HepG2 (cell line): ENCODE results near the gene RPS14. TPM values are rescaled to one million over a fixed set of nuclear protein-coding genes. Genes with fewer than 3 reads are reported as not detected.

Source experiments
- ATAD3A ChIP-seq: sonication (generic); formaldehyde crosslinking; IDR thresholded peaks from 2 replicates; pipeline ENCODE4 v1.4.0; 2020; ENCODE audit warnings: missing genetic modification reagents
- ETS1 ChIP-seq: sonication (generic); formaldehyde crosslinking; IDR thresholded peaks from 2 replicates; pipeline ENCODE4 v1.4.0; 2020; ENCODE audit warnings: missing genetic modification reagents
- HOMEZ ChIP-seq: IDR thresholded peaks from 2 replicates; pipeline ENCODE4 v1.6.1; 2016; ENCODE audit warnings: low read depth
- NAIF1 ChIP-seq: sonication (generic); formaldehyde crosslinking; IDR thresholded peaks from 2 replicates; pipeline ENCODE4 v1.5.0; 2020; ENCODE audit warnings: mild to moderate bottlenecking, missing genetic modification reagents, borderline replicate concordance
- RAD21 ChIP-seq: fragments of 450-650 bp; formaldehyde crosslinking; IDR thresholded peaks from 2 replicates; pipeline ENCODE4 v1.5.0; 2020; ENCODE audit warnings: mild to moderate bottlenecking
- SETDB1 ChIP-seq: sonication (generic); formaldehyde crosslinking; IDR thresholded peaks from 2 replicates; pipeline ENCODE4 v1.5.1; 2020; ENCODE audit warnings: missing genetic modification reagents, mild to moderate bottlenecking, borderline replicate concordance
- TBX3 ChIP-seq: fragments of 450-650 bp; IDR thresholded peaks from 2 replicates; pipeline ENCODE4 v1.6.1; 2017; ENCODE audit warnings: antibody characterized with exemption, mild to moderate bottlenecking, inconsistent platforms, borderline replicate concordance
- THYN1 ChIP-seq: sonication (generic); formaldehyde crosslinking; IDR thresholded peaks from 2 replicates; pipeline ENCODE4 v1.8.1; 2023; ENCODE audit warnings: low read depth, mild to moderate bottlenecking, moderate library complexity, missing genetic modification reagents, borderline replicate concordance
- U2AF2 ChIP-seq: fragments of 200-400 bp; formaldehyde crosslinking; IDR thresholded peaks from 2 replicates; pipeline ENCODE4 v1.6.1; 2017; ENCODE audit warnings: low read depth, mild to moderate bottlenecking, low read length
- ZNF605 ChIP-seq: sonication (generic); formaldehyde crosslinking; IDR thresholded peaks from 2 replicates; pipeline ENCODE4 v1.8.0; 2022; ENCODE audit warnings: mild to moderate bottlenecking, missing genetic modification reagents
- ZNF614 ChIP-seq: IDR thresholded peaks from 2 replicates; pipeline ENCODE4 v1.6.1; 2018; ENCODE audit warnings: missing biosample characterization, missing genetic modification reagents, inconsistent platforms, borderline replicate concordance
- ZNF839 ChIP-seq: sonication (generic); formaldehyde crosslinking; IDR thresholded peaks from 2 replicates; pipeline ENCODE4 v1.4.0; 2020; ENCODE audit warnings: missing genetic modification reagents, mild to moderate bottlenecking, borderline replicate concordance
- polyA plus RNA-seq, 8 experiments: library from polyadenylated mRNA; depleted of rRNA in 3 of 8; stranded (reverse) in 7 of 8; unstranded in 1 of 8; fragments of >200 nt; fragmentation: Illumina TruSeq in 4 of 8; extraction: Trizol in 4 of 8; gene quantifications; 2 replicates each; pipeline versions ENCODE4 v1.2.1 to v1.2.3, GENCODE V29; 2011 to 2016; ENCODE audit warnings: low read depth in 4 of 8, missing spikeins in 1 of 8, mixed read lengths in 1 of 8; ENCODE audit not compliant: insufficient read depth in 1 of 8
- total RNA-seq, 5 experiments: library from RNA; depleted of rRNA; stranded (reverse); fragments of >200 nt; fragmentation: Illumina TruSeq; extraction: Trizol; gene quantifications; 2 replicates each; pipeline ENCODE4 v1.2.3, GENCODE V29; 2016; ENCODE audit warnings: low read depth in 1 of 5
- TF ChIP-seq, protein P1 (sequence below): sonication (generic); formaldehyde crosslinking; IDR thresholded peaks from 2 replicates; pipeline ENCODE4 v1.5.0; 2020; ENCODE audit warnings: missing genetic modification reagents, mild to moderate bottlenecking, borderline replicate concordance
- TF ChIP-seq, protein P2 (sequence below): sonication (generic); formaldehyde crosslinking; IDR thresholded peaks from 2 replicates; pipeline ENCODE4; 2020; ENCODE audit warnings: missing genetic modification reagents, mild to moderate bottlenecking, borderline replicate concordance
- TF ChIP-seq, protein P3 (sequence below), 2 experiments: sonication (generic) in 1 of 2; formaldehyde crosslinking in 1 of 2; IDR thresholded peaks; 2 replicates each; pipeline versions ENCODE4 v1.5.1 to v1.6.1; 2011 to 2020; ENCODE audit warnings: borderline replicate concordance in 1 of 2, low read depth in 1 of 2, low read length in 1 of 2, mild to moderate bottlenecking in 1 of 2, missing genetic modification reagents in 1 of 2, moderate library complexity in 1 of 2
- TF ChIP-seq, protein P4 (sequence below): sonication (generic); formaldehyde crosslinking; IDR thresholded peaks from 2 replicates; pipeline ENCODE4 v1.5.0; 2020; ENCODE audit warnings: missing genetic modification reagents

Gene RPS14
- total and polyA plus RNA-seq, 2 of the 13 experiments (the other 11 are each of a cell fraction or from before 2014, with no cell fraction given), result 2,116 to 3,295 TPM

- no peak for TF ChIP-seq HOMEZ
- no peak for TF ChIP-seq ZNF839
- TF ChIP-seq THYN1 (CRISPR knock-in tag), result no peak
- TF ChIP-seq SETDB1 (CRISPR knock-in tag), result no peak
- no peak; the same call in 1 of the 2 replicates for TF ChIP-seq ZNF605
- 0 out of 2 replicates have a peak, but pooled peaks have one; percentile 46 for TF ChIP-seq U2AF2
- TF ChIP-seq, protein P1, sequence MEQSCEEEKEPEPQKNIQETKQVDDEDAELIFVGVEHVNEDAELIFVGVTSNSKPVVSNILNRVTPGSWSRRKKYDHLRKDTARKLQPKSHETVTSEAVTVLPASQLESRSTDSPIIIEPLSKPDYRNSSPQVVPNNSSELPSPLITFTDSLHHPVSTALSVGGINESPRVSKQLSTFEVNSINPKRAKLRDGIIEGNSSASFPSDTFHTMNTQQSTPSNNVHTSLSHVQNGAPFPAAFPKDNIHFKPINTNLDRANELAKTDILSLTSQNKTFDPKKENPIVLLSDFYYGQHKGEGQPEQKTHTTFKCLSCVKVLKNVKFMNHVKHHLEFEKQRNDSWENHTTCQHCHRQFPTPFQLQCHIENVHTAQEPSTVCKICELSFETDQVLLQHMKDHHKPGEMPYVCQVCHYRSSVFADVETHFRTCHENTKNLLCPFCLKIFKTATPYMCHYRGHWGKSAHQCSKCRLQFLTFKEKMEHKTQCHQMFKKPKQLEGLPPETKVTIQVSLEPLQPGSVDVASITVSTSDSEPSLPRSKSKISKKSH (CRISPR knock-in tag), result 0 out of 2 replicates have a peak, but pooled peaks have one; percentile 50
- TF ChIP-seq ZNF614 (CRISPR knock-in tag), result no peak
- TF ChIP-seq ETS1 (CRISPR knock-in tag), result no peak
- TF ChIP-seq RAD21 (CRISPR knock-in tag), result peak; percentile 39; the same call in 1 of the 2 replicates
- no peak for TF ChIP-seq NAIF1 (CRISPR knock-in tag)
- TF ChIP-seq, protein P2, sequence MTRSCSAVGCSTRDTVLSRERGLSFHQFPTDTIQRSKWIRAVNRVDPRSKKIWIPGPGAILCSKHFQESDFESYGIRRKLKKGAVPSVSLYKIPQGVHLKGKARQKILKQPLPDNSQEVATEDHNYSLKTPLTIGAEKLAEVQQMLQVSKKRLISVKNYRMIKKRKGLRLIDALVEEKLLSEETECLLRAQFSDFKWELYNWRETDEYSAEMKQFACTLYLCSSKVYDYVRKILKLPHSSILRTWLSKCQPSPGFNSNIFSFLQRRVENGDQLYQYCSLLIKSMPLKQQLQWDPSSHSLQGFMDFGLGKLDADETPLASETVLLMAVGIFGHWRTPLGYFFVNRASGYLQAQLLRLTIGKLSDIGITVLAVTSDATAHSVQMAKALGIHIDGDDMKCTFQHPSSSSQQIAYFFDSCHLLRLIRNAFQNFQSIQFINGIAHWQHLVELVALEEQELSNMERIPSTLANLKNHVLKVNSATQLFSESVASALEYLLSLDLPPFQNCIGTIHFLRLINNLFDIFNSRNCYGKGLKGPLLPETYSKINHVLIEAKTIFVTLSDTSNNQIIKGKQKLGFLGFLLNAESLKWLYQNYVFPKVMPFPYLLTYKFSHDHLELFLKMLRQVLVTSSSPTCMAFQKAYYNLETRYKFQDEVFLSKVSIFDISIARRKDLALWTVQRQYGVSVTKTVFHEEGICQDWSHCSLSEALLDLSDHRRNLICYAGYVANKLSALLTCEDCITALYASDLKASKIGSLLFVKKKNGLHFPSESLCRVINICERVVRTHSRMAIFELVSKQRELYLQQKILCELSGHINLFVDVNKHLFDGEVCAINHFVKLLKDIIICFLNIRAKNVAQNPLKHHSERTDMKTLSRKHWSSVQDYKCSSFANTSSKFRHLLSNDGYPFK (CRISPR knock-in tag), result peak; percentile 32; the same call in 1 of the 2 replicates
- TF ChIP-seq ATAD3A (CRISPR knock-in tag), result no peak
- TF ChIP-seq, protein P3, sequence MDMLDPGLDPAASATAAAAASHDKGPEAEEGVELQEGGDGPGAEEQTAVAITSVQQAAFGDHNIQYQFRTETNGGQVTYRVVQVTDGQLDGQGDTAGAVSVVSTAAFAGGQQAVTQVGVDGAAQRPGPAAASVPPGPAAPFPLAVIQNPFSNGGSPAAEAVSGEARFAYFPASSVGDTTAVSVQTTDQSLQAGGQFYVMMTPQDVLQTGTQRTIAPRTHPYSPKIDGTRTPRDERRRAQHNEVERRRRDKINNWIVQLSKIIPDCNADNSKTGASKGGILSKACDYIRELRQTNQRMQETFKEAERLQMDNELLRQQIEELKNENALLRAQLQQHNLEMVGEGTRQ (IDR thresholded peaks at IDR 0.05; ENCODE audit: low read depth, low read length), result peak; percentile 70; the same call in 1 of the 2 replicates
- TF ChIP-seq, protein P3 (CRISPR knock-in tag; IDR thresholded peaks at IDR 0.05; ENCODE audit: borderline replicate concordance), result peak; percentile 82; the same call in 1 of the 2 replicates
- TF ChIP-seq TBX3, result no peak
- TF ChIP-seq, protein P4, sequence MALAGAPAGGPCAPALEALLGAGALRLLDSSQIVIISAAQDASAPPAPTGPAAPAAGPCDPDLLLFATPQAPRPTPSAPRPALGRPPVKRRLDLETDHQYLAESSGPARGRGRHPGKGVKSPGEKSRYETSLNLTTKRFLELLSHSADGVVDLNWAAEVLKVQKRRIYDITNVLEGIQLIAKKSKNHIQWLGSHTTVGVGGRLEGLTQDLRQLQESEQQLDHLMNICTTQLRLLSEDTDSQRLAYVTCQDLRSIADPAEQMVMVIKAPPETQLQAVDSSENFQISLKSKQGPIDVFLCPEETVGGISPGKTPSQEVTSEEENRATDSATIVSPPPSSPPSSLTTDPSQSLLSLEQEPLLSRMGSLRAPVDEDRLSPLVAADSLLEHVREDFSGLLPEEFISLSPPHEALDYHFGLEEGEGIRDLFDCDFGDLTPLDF (CRISPR knock-in tag), result no peak
Observed at GRCh38 chr5:150428106-150428876, 21.2 kb downstream of the RPS14 start (continued).
